K562 (cell line): ENCODE results near the gene GPR68.

Experiments
- BHLHE40 ChIP-seq: IDR thresholded peaks from 2 replicates; pipeline ENCODE4 v1.6.1; 2011; ENCODE audit warnings: low read length, improper control_type of control experiment
- ZNF583 ChIP-seq: fragments of 250-450 bp; sonication (Bioruptor Pico); IDR thresholded peaks from 2 replicates; pipeline ENCODE4 v1.4.0; 2020
- TF ChIP-seq, protein P1 (sequence below): fragments of 450-650 bp; formaldehyde crosslinking; IDR thresholded peaks from 2 replicates; pipeline ENCODE4 v1.4.0; 2022; ENCODE audit warnings: missing genetic modification characterization
- TF ChIP-seq, protein P2 (sequence below): fragments of 150-350 bp; IDR thresholded peaks from 2 replicates; pipeline ENCODE4 v1.6.1; 2014; ENCODE audit warnings: low read depth, mild to moderate bottlenecking, low read length, borderline replicate concordance

DNA sequence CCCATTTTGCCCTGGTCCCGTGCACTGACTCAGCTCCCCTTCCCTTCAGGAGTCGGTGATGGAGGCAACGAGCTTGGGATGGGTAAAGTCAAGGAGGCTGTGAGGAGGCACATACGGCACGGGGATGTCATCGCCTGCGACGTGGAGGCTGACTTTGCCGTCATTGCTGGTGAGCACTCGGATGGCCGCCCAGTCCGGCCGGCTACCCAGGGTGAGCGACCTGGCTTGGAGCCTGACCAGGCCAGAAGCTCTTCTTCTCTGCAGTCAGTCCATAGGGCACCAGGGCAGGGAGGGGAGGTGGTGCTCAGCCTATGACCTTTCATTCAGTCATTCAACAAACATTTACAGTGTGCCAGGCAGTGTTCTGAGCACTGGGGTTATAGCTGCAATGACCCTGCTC lies 39.8 kb downstream of the GPR68 start:
- TF ChIP-seq, protein P1, sequence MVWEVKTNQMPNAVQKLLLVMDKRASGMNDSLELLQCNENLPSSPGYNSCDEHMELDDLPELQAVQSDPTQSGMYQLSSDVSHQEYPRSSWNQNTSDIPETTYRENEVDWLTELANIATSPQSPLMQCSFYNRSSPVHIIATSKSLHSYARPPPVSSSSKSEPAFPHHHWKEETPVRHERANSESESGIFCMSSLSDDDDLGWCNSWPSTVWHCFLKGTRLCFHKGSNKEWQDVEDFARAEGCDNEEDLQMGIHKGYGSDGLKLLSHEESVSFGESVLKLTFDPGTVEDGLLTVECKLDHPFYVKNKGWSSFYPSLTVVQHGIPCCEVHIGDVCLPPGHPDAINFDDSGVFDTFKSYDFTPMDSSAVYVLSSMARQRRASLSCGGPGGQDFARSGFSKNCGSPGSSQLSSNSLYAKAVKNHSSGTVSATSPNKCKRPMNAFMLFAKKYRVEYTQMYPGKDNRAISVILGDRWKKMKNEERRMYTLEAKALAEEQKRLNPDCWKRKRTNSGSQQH (CRISPR knock-in tag): no peak
- TF ChIP-seq BHLHE40 (no peak), ZNF583 (no peak)
- TF ChIP-seq, protein P2, sequence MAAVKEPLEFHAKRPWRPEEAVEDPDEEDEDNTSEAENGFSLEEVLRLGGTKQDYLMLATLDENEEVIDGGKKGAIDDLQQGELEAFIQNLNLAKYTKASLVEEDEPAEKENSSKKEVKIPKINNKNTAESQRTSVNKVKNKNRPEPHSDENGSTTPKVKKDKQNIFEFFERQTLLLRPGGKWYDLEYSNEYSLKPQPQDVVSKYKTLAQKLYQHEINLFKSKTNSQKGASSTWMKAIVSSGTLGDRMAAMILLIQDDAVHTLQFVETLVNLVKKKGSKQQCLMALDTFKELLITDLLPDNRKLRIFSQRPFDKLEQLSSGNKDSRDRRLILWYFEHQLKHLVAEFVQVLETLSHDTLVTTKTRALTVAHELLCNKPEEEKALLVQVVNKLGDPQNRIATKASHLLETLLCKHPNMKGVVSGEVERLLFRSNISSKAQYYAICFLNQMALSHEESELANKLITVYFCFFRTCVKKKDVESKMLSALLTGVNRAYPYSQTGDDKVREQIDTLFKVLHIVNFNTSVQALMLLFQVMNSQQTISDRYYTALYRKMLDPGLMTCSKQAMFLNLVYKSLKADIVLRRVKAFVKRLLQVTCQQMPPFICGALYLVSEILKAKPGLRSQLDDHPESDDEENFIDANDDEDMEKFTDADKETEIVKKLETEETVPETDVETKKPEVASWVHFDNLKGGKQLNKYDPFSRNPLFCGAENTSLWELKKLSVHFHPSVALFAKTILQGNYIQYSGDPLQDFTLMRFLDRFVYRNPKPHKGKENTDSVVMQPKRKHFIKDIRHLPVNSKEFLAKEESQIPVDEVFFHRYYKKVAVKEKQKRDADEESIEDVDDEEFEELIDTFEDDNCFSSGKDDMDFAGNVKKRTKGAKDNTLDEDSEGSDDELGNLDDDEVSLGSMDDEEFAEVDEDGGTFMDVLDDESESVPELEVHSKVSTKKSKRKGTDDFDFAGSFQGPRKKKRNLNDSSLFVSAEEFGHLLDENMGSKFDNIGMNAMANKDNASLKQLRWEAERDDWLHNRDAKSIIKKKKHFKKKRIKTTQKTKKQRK: no peak
